SK-N-SH treated with all-trans-retinoic acid at 6 μM for 48 hours (cell line): ENCODE data around the gene SPOCD1.

ENCODE experiments used
- CREB5 ChIP-seq: fragments of 250-450 bp; sonication (Bioruptor Pico); IDR thresholded peaks from 2 replicates; pipeline ENCODE4 v1.5.1; 2020; ENCODE audit warnings: low read depth, mild to moderate bottlenecking, moderate library complexity
- CSRNP3 ChIP-seq: fragments of 250-450 bp; sonication (Bioruptor Pico); IDR thresholded peaks from 2 replicates; pipeline ENCODE4 v1.5.1; 2021; ENCODE audit warnings: mild to moderate bottlenecking, moderate library complexity
- GLIS3 ChIP-seq: fragments of 250-450 bp; sonication (Bioruptor Pico); IDR thresholded peaks from 2 replicates; pipeline ENCODE4 v1.5.0; 2020; ENCODE audit warnings: mild to moderate bottlenecking, moderate library complexity
- PATZ1 ChIP-seq: fragments of 250-450 bp; sonication (Bioruptor Pico); IDR thresholded peaks from 2 replicates; pipeline ENCODE4 v1.8.0; 2020; ENCODE audit warnings: mild to moderate bottlenecking, moderate library complexity, borderline replicate concordance
- PPARA ChIP-seq: fragments of 250-450 bp; sonication (Bioruptor Pico); IDR thresholded peaks from 2 replicates; pipeline ENCODE4 v1.5.0; 2020; ENCODE audit warnings: mild to moderate bottlenecking, borderline replicate concordance
- RARB ChIP-seq: fragments of 250-450 bp; sonication (Bioruptor Pico); IDR thresholded peaks from 2 replicates; pipeline ENCODE4 v1.8.0; 2021; ENCODE audit warnings: mild to moderate bottlenecking, moderate library complexity
- SNAI2 ChIP-seq: fragments of 250-450 bp; sonication (Bioruptor Pico); IDR thresholded peaks from 2 replicates; pipeline ENCODE4 v1.5.0; 2020; ENCODE audit warnings: mild to moderate bottlenecking, moderate library complexity
- ZC3H10 ChIP-seq: fragments of 250-450 bp; sonication (Bioruptor Pico); IDR thresholded peaks from 2 replicates; pipeline ENCODE4 v1.5.1; 2021; ENCODE audit warnings: mild to moderate bottlenecking, moderate library complexity
- ZFP3 ChIP-seq: fragments of 250-450 bp; sonication (Bioruptor Pico); IDR thresholded peaks from 2 replicates; pipeline ENCODE4 v1.5.0; 2020; ENCODE audit warnings: mild to moderate bottlenecking, moderate library complexity
- ZFP30 ChIP-seq: fragments of 450-650 bp; formaldehyde crosslinking; IDR thresholded peaks from 2 replicates; pipeline ENCODE4 v1.5.0; 2022; ENCODE audit warnings: mild to moderate bottlenecking, moderate library complexity
- ZNF565 ChIP-seq: fragments of 450-650 bp; formaldehyde crosslinking; conservative IDR thresholded peaks from 2 replicates; pipeline ENCODE4 v1.5.0; 2020; ENCODE audit warnings: low read depth, mild to moderate bottlenecking, moderate library complexity
- ZNF70 ChIP-seq: fragments of 450-650 bp; formaldehyde crosslinking; IDR thresholded peaks from 2 replicates; pipeline ENCODE4 v1.5.0; 2020; ENCODE audit warnings: mild to moderate bottlenecking, moderate library complexity

- TF ChIP-seq PATZ1 (CRISPR knock-in tag): no peak
- TF ChIP-seq GLIS3 (CRISPR knock-in tag): no peak
- no peak for TF ChIP-seq CREB5
- no peak for TF ChIP-seq ZNF565 (CRISPR knock-in tag)
- TF ChIP-seq CSRNP3 (CRISPR knock-in tag): no peak
- TF ChIP-seq PPARA (CRISPR knock-in tag): no peak
- TF ChIP-seq ZFP30 (CRISPR knock-in tag): no peak
- TF ChIP-seq RARB (CRISPR knock-in tag): no peak
- no peak for TF ChIP-seq ZC3H10
- no peak for TF ChIP-seq SNAI2 (CRISPR knock-in tag)
- no peak for TF ChIP-seq ZNF70
- TF ChIP-seq ZFP3: no peak
Measured at GRCh38 chr1:31814631-31815306, 1.1 kb downstream of the SPOCD1 start.
